Body of pancreas (tissue), 4 donors: Measurements from ENCODE around the gene MAPK7. TPM values are rescaled to one million over a fixed set of nuclear protein-coding genes. Genes with fewer than 3 reads are reported as not detected.

Experiments
- ATAC-seq: fragments of 150-250 bp; one replicate; pipeline ENCODE4 v1.9.1; 2016
- DNase-seq, 4 donors: peaks; one replicate each; pipeline ENCODE4 v3.0.0-alpha.2; 2019
- H3K27ac ChIP-seq, 4 donors: fragments of 200-600 bp; sonication (generic); 1 replicate in 3 of 4; 2 replicates in 1 of 4; pipeline versions ENCODE4 v1.5.1 to v1.6.1; 2016 to 2019; ENCODE audit warnings: mild to moderate bottlenecking in 1 of 4, mixed read lengths in 1 of 4, moderate library complexity in 1 of 4
- H3K27me3 ChIP-seq, 2 donors: fragments of 200-600 bp; sonication (generic); one replicate each; pipeline ENCODE4 v1.6.0; 2016; ENCODE audit warnings: mild to moderate bottlenecking in 1 of 2
- H3K36me3 ChIP-seq, 2 donors: fragments of 200-600 bp; sonication (generic); replicated peaks in 1 of 2; 2 replicates each; pipeline ENCODE4 v1.5.1; 2016; ENCODE audit warnings: low read depth in 2 of 2; ENCODE audit not compliant: insufficient read depth in 1 of 2
- H3K4me1 ChIP-seq: fragments of 200-600 bp; sonication (generic); one replicate; pipeline ENCODE4 v1.6.0; 2016
- H3K4me3 ChIP-seq, 2 donors: fragments of 200-600 bp; sonication (generic); 1 replicate in 1 of 2; 2 replicates in 1 of 2; pipeline ENCODE4 v1.5.1; 2016 to 2019
- H3K9me3 ChIP-seq, 3 donors: fragments of 200-600 bp; sonication (generic); 1 replicate in 2 of 3; 2 replicates in 1 of 3; pipeline ENCODE4 v1.5.1; 2016
- POLR2A ChIP-seq, 3 donors: fragments of 450-650 bp; IDR thresholded peaks; one replicate each; pipeline ENCODE4 v1.6.1; 2016; ENCODE audit warnings: antibody characterized with exemption in 3 of 3, mild to moderate bottlenecking in 2 of 3
- WGBS, 2 donors: methylation state at CpG; one replicate each; pipeline ENCODE4 v1.1.5; 2017; 5-methylcytosine and 5-hydroxymethylcytosine counted together
- intact Hi-C: fragments of 100-400 bp; cut with DNase I; formaldehyde crosslinking; loops from one replicate; pipeline ENCODE4 v1.15.1; 2023
- total RNA-seq, 2 donors: library from RNA; depleted of rRNA; stranded (reverse); fragments of >200 nt; gene quantifications; one replicate each; pipeline ENCODE4 v1.1.0, GENCODE V29; 2016
- TF ChIP-seq, protein P1 (sequence below), 7 experiments: fragments of 450-650 bp in 4 of 7; fragments of 200-600 bp in 3 of 7; sonication (generic) in 3 of 7; IDR thresholded peaks; one replicate each; pipeline ENCODE4 v1.5.1; 2016 to 2019; ENCODE audit warnings: antibody characterized with exemption in 7 of 7

Gene MAPK7
- total RNA-seq, 2 donors from 2014 or later, result 10.1 to 29.3 TPM

- no peaks in the 10 kb centered on the region for H3K9me3 ChIP-seq
- H3K27ac ChIP-seq, result no peak overlapping the region
- no peaks in the 10 kb centered on the region for H3K4me1 ChIP-seq
- DNase-seq (peak in 2 of 4 donors; percentile 19 to 23), ATAC-seq (no peak)
- intact Hi-C loops, result no loop called here
- H3K27me3 ChIP-seq, result no peaks in the 10 kb centered on the region
- H3K36me3 ChIP-seq, result no peaks in the 10 kb centered on the region
- no peak overlapping the region for H3K4me3 ChIP-seq
- WGBS, 2 donors, result 57 to 66% methylated on average over 7 of the region's 7 CpGs
- TF ChIP-seq POLR2A (IDR thresholded peaks at IDR 0.05), result no peak
- TF ChIP-seq, protein P1, sequence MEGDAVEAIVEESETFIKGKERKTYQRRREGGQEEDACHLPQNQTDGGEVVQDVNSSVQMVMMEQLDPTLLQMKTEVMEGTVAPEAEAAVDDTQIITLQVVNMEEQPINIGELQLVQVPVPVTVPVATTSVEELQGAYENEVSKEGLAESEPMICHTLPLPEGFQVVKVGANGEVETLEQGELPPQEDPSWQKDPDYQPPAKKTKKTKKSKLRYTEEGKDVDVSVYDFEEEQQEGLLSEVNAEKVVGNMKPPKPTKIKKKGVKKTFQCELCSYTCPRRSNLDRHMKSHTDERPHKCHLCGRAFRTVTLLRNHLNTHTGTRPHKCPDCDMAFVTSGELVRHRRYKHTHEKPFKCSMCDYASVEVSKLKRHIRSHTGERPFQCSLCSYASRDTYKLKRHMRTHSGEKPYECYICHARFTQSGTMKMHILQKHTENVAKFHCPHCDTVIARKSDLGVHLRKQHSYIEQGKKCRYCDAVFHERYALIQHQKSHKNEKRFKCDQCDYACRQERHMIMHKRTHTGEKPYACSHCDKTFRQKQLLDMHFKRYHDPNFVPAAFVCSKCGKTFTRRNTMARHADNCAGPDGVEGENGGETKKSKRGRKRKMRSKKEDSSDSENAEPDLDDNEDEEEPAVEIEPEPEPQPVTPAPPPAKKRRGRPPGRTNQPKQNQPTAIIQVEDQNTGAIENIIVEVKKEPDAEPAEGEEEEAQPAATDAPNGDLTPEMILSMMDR (IDR thresholded peaks at IDR 0.05), result no peak
These were observed 40.1 kb downstream of the MAPK7 start for GRCh38 chr17:19418251-19418992.

GRCh38 chr17:19421219-19421618 lies 42.9 kb downstream of the MAPK7 start:
- 48 to 50% methylated on average over 4 of the region's 4 CpGs for WGBS, 2 donors
- H3K27me3 ChIP-seq, result no peaks in the 10 kb centered on the region
- no peaks in the 10 kb centered on the region for H3K4me1 ChIP-seq
- ATAC-seq (no peak), DNase-seq (no peak)
- no peaks in the 10 kb centered on the region for H3K9me3 ChIP-seq
- intact Hi-C loops, result no loop called here
- H3K4me3 ChIP-seq, result no peak overlapping the region
- TF ChIP-seq, protein P1 (IDR thresholded peaks at IDR 0.05), result no peak
- TF ChIP-seq POLR2A (IDR thresholded peaks at IDR 0.05), result no peak
- H3K27ac ChIP-seq, result no peak overlapping the region
- no peaks in the 10 kb centered on the region for H3K36me3 ChIP-seq

DNA sequence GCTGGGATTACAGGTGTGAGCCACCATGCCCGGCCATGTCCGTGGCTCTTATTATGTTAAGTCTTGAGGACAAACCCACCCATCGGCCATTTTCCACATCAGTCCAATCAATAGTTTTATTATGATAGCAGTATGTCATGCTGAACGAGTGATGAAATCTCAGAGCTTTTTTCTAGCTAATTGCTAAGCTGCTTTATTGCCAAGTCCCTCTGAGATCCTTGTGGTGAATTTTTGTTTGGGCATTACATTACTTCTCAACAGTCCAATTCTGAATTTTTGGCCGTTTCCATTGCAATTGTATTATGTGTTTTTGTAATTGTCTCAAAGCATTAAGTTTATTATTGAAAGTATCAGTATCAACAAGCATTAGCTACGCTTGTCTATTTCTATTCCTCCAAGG lies 43.6 kb downstream of the MAPK7 start:
- Histone ChIP-seq H3K27me3 (no peaks in the 10 kb centered on the region), H3K27ac (no peak overlapping the region), H3K36me3 (no peaks in the 10 kb centered on the region), H3K4me3 (no peak overlapping the region), H3K9me3 (no peaks in the 10 kb centered on the region), H3K4me1 (no peaks in the 10 kb centered on the region)
- 64 to 69% methylated on average over 6 of the region's 6 CpGs for WGBS, 2 donors
- no peak for TF ChIP-seq POLR2A (IDR thresholded peaks at IDR 0.05)
- no peak for ATAC-seq
- intact Hi-C loops, result no loop called here
- DNase-seq, result no peak

- ATAC-seq, result no peak
- no peak for TF ChIP-seq POLR2A (IDR thresholded peaks at IDR 0.05)
- TF ChIP-seq, protein P1 (IDR thresholded peaks at IDR 0.05), result no peak
- H3K4me3 ChIP-seq, result no peak overlapping the region
- H3K9me3 ChIP-seq, result no peaks in the 10 kb centered on the region
- H3K27ac ChIP-seq, result no peak overlapping the region
- H3K36me3 ChIP-seq, result no peaks in the 10 kb centered on the region
- no peaks in the 10 kb centered on the region for H3K4me1 ChIP-seq
- no peak for DNase-seq
- 50 to 58% methylated on average over 8 of the region's 8 CpGs for WGBS, 2 donors
- no peaks in the 10 kb centered on the region for H3K27me3 ChIP-seq
- intact Hi-C loops, result no loop called here
These were observed 46.9 kb downstream of the MAPK7 start for GRCh38 chr17:19424934-19425868.

- Histone ChIP-seq H3K4me1 (no peaks in the 10 kb centered on the region), H3K9me3 (no peaks in the 10 kb centered on the region), H3K4me3 (no peak overlapping the region), H3K27ac (no peak overlapping the region), H3K27me3 (no peaks in the 10 kb centered on the region), H3K36me3 (no peaks in the 10 kb centered on the region)
- WGBS, 2 donors, result 90 to 92% methylated on average over 5 of the region's 5 CpGs
- no peak for ATAC-seq
- DNase-seq, result no peak
- intact Hi-C loops, result no loop called here
- TF ChIP-seq POLR2A (IDR thresholded peaks at IDR 0.05), result no peak
- TF ChIP-seq, protein P1 (IDR thresholded peaks at IDR 0.05), result no peak
These were observed 48.3 kb downstream of the MAPK7 start for GRCh38 chr17:19426631-19427030.
